HCT116 (cell line): ENCODE data around the gene ELL3. TPM values are rescaled to one million over a fixed set of nuclear protein-coding genes. Genes with fewer than 3 reads are reported as not detected.

ENCODE experiments used
- ATAC-seq: fragments of 200-7000 bp; cut with Tn5 transposase; 2 replicates; pipeline ENCODE4 v1.9.1; 2020; ENCODE audit warnings: mild to moderate bottlenecking, moderate library complexity
- BruUV-seq: library from RNA; stranded (reverse); fragments of 400-500 nt; replicated peaks from 2 replicates; lab custom pipeline; 2021; lab: Mats Ljungman, UMichigan
- CTCF ChIA-PET: fragments of 300-600 bp; sonication (Branson Sonifier 250); formaldehyde crosslinking; loops from one replicate; lab custom pipeline; 2021; ENCODE audit warnings: antibody characterized with exemption; lab: Charles Lee
- POLR2A ChIA-PET: fragments of 300-600, 350-600 bp; sonication (Branson Sonifier 250); formaldehyde crosslinking; loops from one replicate; lab custom pipeline; 2021; ENCODE audit warnings: antibody characterized with exemption; lab: Charles Lee
- RAD21 ChIA-PET, 2 experiments: fragments of 300-600 bp; sonication (Branson Sonifier 250); formaldehyde crosslinking; loops; one replicate each; lab custom pipeline; 2023; ENCODE audit warnings: low total read pairs in 2 of 2; ENCODE audit not compliant: uncharacterized antibody in 2 of 2, unreplicated experiment in 2 of 2, low non-redundant PET in 1 of 2; lab: Charles Lee
- DNase-seq: peaks from one replicate; pipeline ENCODE4 v3.0.0-alpha.2; 2010; ENCODE audit warnings: low read depth, low spot score
- H2AFZ ChIP-seq: fragments of 200-600 bp; shearing (Covaris generic), sonication (generic); 2 replicates; pipeline ENCODE4 v1.6.1; 2017; ENCODE audit warnings: low read depth, mixed run types, mixed read lengths, antibody characterized with exemption, low read length; ENCODE audit not compliant: poor library complexity, severe bottlenecking
- H3K27ac ChIP-seq: 2 replicates; pipeline ENCODE4 v1.5.1; 2012; ENCODE audit warnings: low read depth, low read length
- H3K27me3 ChIP-seq: fragments of 200-600 bp; sonication (generic); 2 replicates; pipeline ENCODE4 v1.6.1; 2016; ENCODE audit warnings: mixed run types, low read length, mixed read lengths; ENCODE audit not compliant: insufficient read depth
- H3K36me3 ChIP-seq, 2 experiments: fragments of 200-500 bp in 1 of 2; fragments of 200-600 bp in 1 of 2; sonication (Bioruptor generic) in 1 of 2; sonication (generic) in 1 of 2; 2 replicates each; pipeline versions ENCODE4 v1.5.1 to v1.6.1; 2014 to 2016; ENCODE audit warnings: low read length in 2 of 2, inconsistent platforms in 1 of 2, mixed read lengths in 1 of 2, mixed run types in 1 of 2; ENCODE audit not compliant: insufficient read depth in 2 of 2, control insufficient read depth in 1 of 2
- H3K4me1 ChIP-seq, 2 experiments: fragments of 200-600 bp in 1 of 2; sonication (generic) in 1 of 2; 2 replicates each; pipeline versions ENCODE4 v1.5.1 to v1.6.1; 2012 to 2017; ENCODE audit warnings: low read length in 2 of 2, inconsistent platforms in 1 of 2, mild to moderate bottlenecking in 1 of 2, mixed read lengths in 1 of 2, mixed run types in 1 of 2, moderate library complexity in 1 of 2; ENCODE audit not compliant: insufficient read depth in 2 of 2, control insufficient read depth in 1 of 2
- H3K4me2 ChIP-seq: fragments of 200-600 bp; sonication (generic); 2 replicates; pipeline ENCODE4 v1.6.1; 2017; ENCODE audit warnings: mixed run types, low read length, mixed read lengths
- H3K4me3 ChIP-seq, 2 experiments: fragments of 200-600 bp in 1 of 2; sonication (generic) in 1 of 2; replicated peaks in 1 of 2; 2 replicates each; pipeline ENCODE4 v1.5.1; 2011 to 2016; ENCODE audit warnings: low read length in 2 of 2, control low read depth in 1 of 2, low read depth in 1 of 2, mild to moderate bottlenecking in 1 of 2, mixed read lengths in 1 of 2, mixed run types in 1 of 2
- H3K79me2 ChIP-seq: fragments of 200-600 bp; sonication (generic); 2 replicates; pipeline ENCODE4 v1.6.1; 2017; ENCODE audit warnings: mild to moderate bottlenecking, mixed run types, low read length, moderate library complexity, mixed read lengths; ENCODE audit not compliant: insufficient read depth
- H3K9ac ChIP-seq: fragments of 200-600 bp; sonication (generic); 2 replicates; pipeline ENCODE4 v1.6.1; 2016; ENCODE audit warnings: low read length, mixed read lengths
- H3K9me2 ChIP-seq: fragments of 200-600 bp; sonication (generic), shearing (Covaris generic); 2 replicates; pipeline ENCODE4 v1.6.1; 2017; ENCODE audit warnings: mixed run types, mild to moderate bottlenecking, moderate library complexity; ENCODE audit not compliant: insufficient read depth
- H3K9me3 ChIP-seq, 2 experiments: fragments of 200-500 bp in 1 of 2; fragments of 200-600 bp in 1 of 2; sonication (Bioruptor generic) in 1 of 2; sonication (generic) in 1 of 2; 2 replicates each; pipeline ENCODE4 v1.6.1; 2014 to 2017; ENCODE audit warnings: low read length in 2 of 2, mixed read lengths in 2 of 2, inconsistent platforms in 1 of 2, low read depth in 1 of 2, mild to moderate bottlenecking in 1 of 2, mixed run types in 1 of 2, moderate library complexity in 1 of 2; ENCODE audit not compliant: control insufficient read depth in 1 of 2, insufficient read depth in 1 of 2
- H4K20me1 ChIP-seq: fragments of 200-600 bp; sonication (generic), shearing (Covaris generic); 2 replicates; pipeline ENCODE4 v1.6.1; 2017; ENCODE audit warnings: mixed run types, mild to moderate bottlenecking, moderate library complexity; ENCODE audit not compliant: insufficient read depth
- CEBPB ChIP-seq: IDR thresholded peaks from 2 replicates; pipeline ENCODE4 v1.6.1; 2012; ENCODE audit warnings: low read depth
- EGR1 ChIP-seq: IDR thresholded peaks from 2 replicates; pipeline ENCODE4 v1.6.1; 2012; ENCODE audit warnings: low read depth
- EZH2 ChIP-seq: fragments of 200-600 bp; sonication (generic); IDR thresholded peaks from 2 replicates; pipeline ENCODE4 v1.6.1; 2017; ENCODE audit warnings: antibody characterized with exemption, mixed run types
- FOSL1 ChIP-seq: IDR thresholded peaks from 2 replicates; pipeline ENCODE4 v1.6.1; 2012; ENCODE audit warnings: low read depth
- POLR2A ChIP-seq: IDR thresholded peaks from 2 replicates; pipeline ENCODE4 v1.7.0; 2011; ENCODE audit warnings: borderline replicate concordance; ENCODE audit not compliant: insufficient read depth, insufficient read length; ENCODE audit errors: extremely low read depth
- POLR2AphosphoS5 ChIP-seq: IDR thresholded peaks from 2 replicates; pipeline ENCODE4 v1.6.1; 2011; ENCODE audit warnings: mild to moderate bottlenecking, low read depth, low read length, moderate library complexity
- RAD21 ChIP-seq: IDR thresholded peaks from 2 replicates; pipeline ENCODE4 v1.6.1; 2012; ENCODE audit warnings: low read depth, mild to moderate bottlenecking
- SIN3A ChIP-seq: IDR thresholded peaks from 2 replicates; pipeline ENCODE4 v1.6.1; 2012; ENCODE audit warnings: low read depth
- ZFX ChIP-seq: fragments of 450-650 bp; IDR thresholded peaks from 2 replicates; pipeline ENCODE4 v1.6.1; 2017
- ZNF274 ChIP-seq: fragments of 200-500 bp; sonication (Bioruptor generic); IDR thresholded peaks from 2 replicates; pipeline ENCODE4 v1.6.1; 2014; ENCODE audit warnings: mild to moderate bottlenecking, low read depth, low read length, inconsistent platforms
- intact Hi-C: fragments of 100-400 bp; cut with micrococcal nuclease; formaldehyde crosslinking; loops from 2 replicates; pipeline ENCODE4 v1.10.0; 2022
- total RNA-seq: library from RNA; stranded (reverse); gene quantifications from one replicate; pipeline ENCODE4 v1.2.1, GENCODE V29; 2021; ENCODE audit not compliant: unreplicated experiment
- TF ChIP-seq, protein P1 (sequence below), 3 experiments: fragments of 200-600 bp in 1 of 3; sonication (generic) in 1 of 3; IDR thresholded peaks in 2 of 3; conservative IDR thresholded peaks in 1 of 3; 2 replicates each; pipeline ENCODE4 v1.5.1; 2012 to 2017; ENCODE audit warnings: low read depth in 2 of 3, low read length in 2 of 3, antibody characterized with exemption in 1 of 3, borderline replicate concordance in 1 of 3, control low read depth in 1 of 3, mild to moderate bottlenecking in 1 of 3, mixed read lengths in 1 of 3, mixed run types in 1 of 3, moderate library complexity in 1 of 3; ENCODE audit not compliant: insufficient read depth in 1 of 3
- TF ChIP-seq, protein P2 (sequence below): IDR thresholded peaks from 2 replicates; pipeline ENCODE4 v1.6.1; 2011; ENCODE audit warnings: mild to moderate bottlenecking, low read length, moderate library complexity; ENCODE audit not compliant: insufficient replicate concordance; ENCODE audit errors: extremely low read depth

The ELL3 gene
- total RNA-seq, 1 experiment from 2014 or later, result 16.2 TPM

- Histone ChIP-seq H3K4me2 (no peak overlapping the region), H4K20me1 (peaks cover 11% of the 10 kb centered on the region; the same call in 1 of the 2 replicates), H3K9me3 (no peaks in the 10 kb centered on the region), H3K4me1 (peaks cover under 1 to 4% of the 10 kb centered on the region in 2 experiments), H3K79me2 (peaks cover 3% of the 10 kb centered on the region; the same call in 1 of the 2 replicates), H3K4me3 (no peak overlapping the region), H2AFZ (no peak overlapping the region), H3K9me2 (no peaks in the 10 kb centered on the region), H3K36me3 (peaks cover 63 to 65% of the 10 kb centered on the region in 2 experiments), H3K27ac (no peak overlapping the region), H3K27me3 (no peaks in the 10 kb centered on the region), H3K9ac (no peak overlapping the region)
- CTCF ChIA-PET, result no interaction called here
- ATAC-seq, result peak; percentile 85
- BruUV-seq, result no TSS peak
- POLR2A ChIA-PET, result interaction anchor here (1.5 kb wide), 1 partner anchor 16 kb away, joined by 3 read pairs; no protein-coding TSS in a partner anchor
- DNase-seq, result no peak
- TF ChIP-seq, protein P1, sequence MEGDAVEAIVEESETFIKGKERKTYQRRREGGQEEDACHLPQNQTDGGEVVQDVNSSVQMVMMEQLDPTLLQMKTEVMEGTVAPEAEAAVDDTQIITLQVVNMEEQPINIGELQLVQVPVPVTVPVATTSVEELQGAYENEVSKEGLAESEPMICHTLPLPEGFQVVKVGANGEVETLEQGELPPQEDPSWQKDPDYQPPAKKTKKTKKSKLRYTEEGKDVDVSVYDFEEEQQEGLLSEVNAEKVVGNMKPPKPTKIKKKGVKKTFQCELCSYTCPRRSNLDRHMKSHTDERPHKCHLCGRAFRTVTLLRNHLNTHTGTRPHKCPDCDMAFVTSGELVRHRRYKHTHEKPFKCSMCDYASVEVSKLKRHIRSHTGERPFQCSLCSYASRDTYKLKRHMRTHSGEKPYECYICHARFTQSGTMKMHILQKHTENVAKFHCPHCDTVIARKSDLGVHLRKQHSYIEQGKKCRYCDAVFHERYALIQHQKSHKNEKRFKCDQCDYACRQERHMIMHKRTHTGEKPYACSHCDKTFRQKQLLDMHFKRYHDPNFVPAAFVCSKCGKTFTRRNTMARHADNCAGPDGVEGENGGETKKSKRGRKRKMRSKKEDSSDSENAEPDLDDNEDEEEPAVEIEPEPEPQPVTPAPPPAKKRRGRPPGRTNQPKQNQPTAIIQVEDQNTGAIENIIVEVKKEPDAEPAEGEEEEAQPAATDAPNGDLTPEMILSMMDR (IDR thresholded peaks at IDR 0.05 in 2 of 3, conservative IDR thresholded peaks at IDR 0.05 in 1 of 3; ENCODE audit: borderline replicate concordance in 1 of 3, insufficient read depth in 1 of 3, low read depth in 2 of 3, low read length in 2 of 3), result peak; percentile 40 to 91 (median 89); a peak in 5 of 6 replicates
- TF ChIP-seq FOSL1 (no peak), EZH2 (no peak), ZNF274 (no peak), POLR2A (no peak), EGR1 (no peak), SIN3A (no peak), CEBPB (no peak), ZFX (no peak), RAD21 (peak; percentile 55), POLR2AphosphoS5 (no peak)
- TF ChIP-seq, protein P2, sequence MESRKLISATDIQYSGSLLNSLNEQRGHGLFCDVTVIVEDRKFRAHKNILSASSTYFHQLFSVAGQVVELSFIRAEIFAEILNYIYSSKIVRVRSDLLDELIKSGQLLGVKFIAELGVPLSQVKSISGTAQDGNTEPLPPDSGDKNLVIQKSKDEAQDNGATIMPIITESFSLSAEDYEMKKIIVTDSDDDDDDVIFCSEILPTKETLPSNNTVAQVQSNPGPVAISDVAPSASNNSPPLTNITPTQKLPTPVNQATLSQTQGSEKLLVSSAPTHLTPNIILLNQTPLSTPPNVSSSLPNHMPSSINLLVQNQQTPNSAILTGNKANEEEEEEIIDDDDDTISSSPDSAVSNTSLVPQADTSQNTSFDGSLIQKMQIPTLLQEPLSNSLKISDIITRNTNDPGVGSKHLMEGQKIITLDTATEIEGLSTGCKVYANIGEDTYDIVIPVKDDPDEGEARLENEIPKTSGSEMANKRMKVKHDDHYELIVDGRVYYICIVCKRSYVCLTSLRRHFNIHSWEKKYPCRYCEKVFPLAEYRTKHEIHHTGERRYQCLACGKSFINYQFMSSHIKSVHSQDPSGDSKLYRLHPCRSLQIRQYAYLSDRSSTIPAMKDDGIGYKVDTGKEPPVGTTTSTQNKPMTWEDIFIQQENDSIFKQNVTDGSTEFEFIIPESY, result no peak
- RAD21 ChIA-PET, result no interaction called here
- intact Hi-C loops, result loop anchor here (10.0 kb wide), 1 partner anchor 325 kb away; no protein-coding TSS in a partner anchor
These were observed 7.1 kb downstream of the ELL3 start for GRCh38 chr15:43769584-43770228.
